Keratinocyte (primary cell): ENCODE data around the gene CD69. TPM values are rescaled to one million over a fixed set of nuclear protein-coding genes. Genes with fewer than 3 reads are reported as not detected.

ENCODE experiments used
- DNase-seq: peaks from one replicate; pipeline ENCODE4 v3.0.0-alpha.2; 2011; ENCODE audit warnings: low read depth, missing footprints, low spot score
- FAIRE-seq: peaks from 2 replicates; lab custom pipeline; 2011; peaks lifted over from hg19 to GRCh38; lab: Jason Lieb, UNC
- H2AFZ ChIP-seq: 2 replicates; pipeline ENCODE4 v1.6.0; 2012; ENCODE audit warnings: low read length, control low read depth, inconsistent platforms; ENCODE audit not compliant: control insufficient read depth
- H3K27ac ChIP-seq: 2 replicates; pipeline ENCODE4 v1.5.1; 2011; ENCODE audit warnings: low read length; ENCODE audit not compliant: control insufficient read depth, insufficient read depth
- H3K27me3 ChIP-seq: 3 replicates; pipeline ENCODE4 v1.6.0; 2011; ENCODE audit warnings: low read length; ENCODE audit not compliant: control insufficient read depth, insufficient read depth; ENCODE audit errors: extremely low read depth
- H3K36me3 ChIP-seq, 2 experiments: 2 replicates in 1 of 2; 3 replicates in 1 of 2; pipeline ENCODE4 v1.5.1; 2011; ENCODE audit warnings: low read length in 2 of 2, mild to moderate bottlenecking in 1 of 2; ENCODE audit not compliant: control insufficient read depth in 2 of 2, insufficient read depth in 2 of 2; ENCODE audit errors: extremely low read depth in 1 of 2
- H3K4me1 ChIP-seq: 3 replicates; pipeline ENCODE4 v1.5.1; 2011; ENCODE audit warnings: low read length; ENCODE audit not compliant: control insufficient read depth, insufficient read depth; ENCODE audit errors: extremely low read depth
- H3K4me2 ChIP-seq: 3 replicates; pipeline ENCODE4 v1.6.0; 2011; ENCODE audit warnings: low read depth, low read length; ENCODE audit not compliant: control insufficient read depth, insufficient read depth; ENCODE audit errors: extremely low read depth
- H3K4me3 ChIP-seq, 3 experiments: fragments of 200-600 bp in 1 of 3; sonication (generic) in 1 of 3; 2 replicates in 2 of 3; 3 replicates in 1 of 3; pipeline ENCODE4 v1.5.1; 2011 to 2016; ENCODE audit warnings: low read length in 3 of 3, mild to moderate bottlenecking in 3 of 3, control low read depth in 2 of 3, inconsistent platforms in 1 of 3, low read depth in 1 of 3, mixed read lengths in 1 of 3, mixed run types in 1 of 3, moderate library complexity in 1 of 3; ENCODE audit not compliant: control insufficient read depth in 2 of 3, insufficient read depth in 2 of 3; ENCODE audit errors: extremely low read depth in 1 of 3
- H3K79me2 ChIP-seq: 2 replicates; pipeline ENCODE4 v1.6.0; 2012; ENCODE audit warnings: low read length; ENCODE audit not compliant: control insufficient read depth, insufficient read depth
- H3K9ac ChIP-seq: 3 replicates; pipeline ENCODE4 v1.6.0; 2011; ENCODE audit warnings: low read length; ENCODE audit not compliant: control insufficient read depth, insufficient read depth; ENCODE audit errors: extremely low read depth
- H3K9me1 ChIP-seq: 3 replicates; pipeline ENCODE4 v1.6.0; 2011; ENCODE audit warnings: low read length; ENCODE audit not compliant: control insufficient read depth, insufficient read depth; ENCODE audit errors: extremely low read depth
- H3K9me3 ChIP-seq: 2 replicates; pipeline ENCODE4 v1.5.1; 2012; ENCODE audit warnings: low read depth, low read length; ENCODE audit not compliant: control insufficient read depth
- H4K20me1 ChIP-seq: 3 replicates; pipeline ENCODE4 v1.6.0; 2011; ENCODE audit warnings: low read length; ENCODE audit not compliant: control insufficient read depth, insufficient read depth; ENCODE audit errors: extremely low read depth
- EZH2 ChIP-seq: IDR thresholded peaks from one replicate; pipeline ENCODE4 v1.6.1; 2012; ENCODE audit warnings: inconsistent platforms, mild to moderate bottlenecking, low read length, moderate library complexity
- dilution Hi-C: fragments of 300-500 bp; cut with MboI; formaldehyde crosslinking; loops from one replicate; pipeline ENCODE4 v1.7.0; 2020; ENCODE audit warnings: low sequenced_read_pairs; ENCODE audit not compliant: extremely low pct_ligation_motif_present
- polyA plus RNA-seq, 5 experiments: library from polyadenylated mRNA; depleted of rRNA in 3 of 5; stranded (reverse) in 3 of 5; stranded (forward) in 1 of 5; unstranded in 1 of 5; fragments of >200 nt; gene quantifications; 1 replicate in 1 of 5; 2 replicates in 3 of 5; 3 replicates in 1 of 5; pipeline versions ENCODE4 v1.2.1 to v1.2.3, GENCODE V29; 2011 to 2012; ENCODE audit warnings: missing spikeins in 2 of 5, low read depth in 1 of 5, low replicate concordance in 1 of 5
- TF ChIP-seq, protein P1 (sequence below), 3 experiments: IDR thresholded peaks in 1 of 3; conservative IDR thresholded peaks in 1 of 3; optimal IDR thresholded peaks in 1 of 3; 2 replicates in 2 of 3; 3 replicates in 1 of 3; pipeline versions ENCODE3 to v1.5.1; 2011; ENCODE audit warnings: low read length in 3 of 3, mild to moderate bottlenecking in 3 of 3, moderate library complexity in 2 of 3, control low read depth in 1 of 3, inconsistent platforms in 1 of 3; ENCODE audit not compliant: insufficient read depth in 2 of 3; ENCODE audit errors: extremely low read depth in 1 of 3

Gene CD69
- polyA plus RNA-seq, 1 donor (not counting 4 experiments of a cell fraction or from before 2014, with no cell fraction given) = not detected

DNA sequence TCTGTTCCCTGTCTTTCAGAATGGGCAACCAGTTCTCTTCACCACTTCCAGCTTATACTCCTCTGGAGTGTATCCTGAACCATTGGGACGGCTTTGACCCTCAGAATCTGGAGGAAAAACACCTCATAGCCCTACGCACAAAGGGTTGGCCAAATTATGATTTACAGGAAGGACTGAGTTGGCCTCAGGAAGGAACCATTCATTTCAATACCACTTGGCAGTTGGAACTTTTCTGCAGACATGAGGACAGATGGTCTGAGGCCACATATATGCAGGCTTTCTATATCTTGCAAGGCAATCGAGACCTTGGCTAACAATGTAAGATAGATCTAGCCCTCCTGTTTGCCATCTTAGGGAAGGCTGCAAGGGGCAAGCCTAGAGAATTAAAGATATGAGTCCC lies 51.8 kb downstream of the CD69 start:
- no peaks in the 10 kb centered on the region for H3K79me2 ChIP-seq
- H3K27ac ChIP-seq = no peak overlapping the region
- no peaks in the 10 kb centered on the region for H3K9me3 ChIP-seq
- no peak for FAIRE-seq
- H2AFZ ChIP-seq = no peak overlapping the region
- no peaks in the 10 kb centered on the region for H3K4me1 ChIP-seq
- no peak for DNase-seq
- dilution Hi-C loops = loop anchor here (10.0 kb wide), 1 partner anchor 84 kb away; no protein-coding TSS in a partner anchor
- no peak overlapping the region for H3K4me3 ChIP-seq
- H3K9me1 ChIP-seq = no peaks in the 10 kb centered on the region
- TF ChIP-seq, protein P1, sequence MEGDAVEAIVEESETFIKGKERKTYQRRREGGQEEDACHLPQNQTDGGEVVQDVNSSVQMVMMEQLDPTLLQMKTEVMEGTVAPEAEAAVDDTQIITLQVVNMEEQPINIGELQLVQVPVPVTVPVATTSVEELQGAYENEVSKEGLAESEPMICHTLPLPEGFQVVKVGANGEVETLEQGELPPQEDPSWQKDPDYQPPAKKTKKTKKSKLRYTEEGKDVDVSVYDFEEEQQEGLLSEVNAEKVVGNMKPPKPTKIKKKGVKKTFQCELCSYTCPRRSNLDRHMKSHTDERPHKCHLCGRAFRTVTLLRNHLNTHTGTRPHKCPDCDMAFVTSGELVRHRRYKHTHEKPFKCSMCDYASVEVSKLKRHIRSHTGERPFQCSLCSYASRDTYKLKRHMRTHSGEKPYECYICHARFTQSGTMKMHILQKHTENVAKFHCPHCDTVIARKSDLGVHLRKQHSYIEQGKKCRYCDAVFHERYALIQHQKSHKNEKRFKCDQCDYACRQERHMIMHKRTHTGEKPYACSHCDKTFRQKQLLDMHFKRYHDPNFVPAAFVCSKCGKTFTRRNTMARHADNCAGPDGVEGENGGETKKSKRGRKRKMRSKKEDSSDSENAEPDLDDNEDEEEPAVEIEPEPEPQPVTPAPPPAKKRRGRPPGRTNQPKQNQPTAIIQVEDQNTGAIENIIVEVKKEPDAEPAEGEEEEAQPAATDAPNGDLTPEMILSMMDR (optimal IDR thresholded peaks at IDR 0.05 in 1 of 3, IDR thresholded peaks at IDR 0.05 in 1 of 3, conservative IDR thresholded peaks at IDR 0.05 in 1 of 3; ENCODE audit: extremely low read depth in 1 of 3, insufficient read depth in 2 of 3, low read length in 3 of 3) = no peak
- TF ChIP-seq EZH2 = no peak
- no peaks in the 10 kb centered on the region for H4K20me1 ChIP-seq
- no peak overlapping the region for H3K4me2 ChIP-seq
- H3K9ac ChIP-seq = no peak overlapping the region
- H3K27me3 ChIP-seq = no peaks in the 10 kb centered on the region
- no peaks in the 10 kb centered on the region for H3K36me3 ChIP-seq

DNA sequence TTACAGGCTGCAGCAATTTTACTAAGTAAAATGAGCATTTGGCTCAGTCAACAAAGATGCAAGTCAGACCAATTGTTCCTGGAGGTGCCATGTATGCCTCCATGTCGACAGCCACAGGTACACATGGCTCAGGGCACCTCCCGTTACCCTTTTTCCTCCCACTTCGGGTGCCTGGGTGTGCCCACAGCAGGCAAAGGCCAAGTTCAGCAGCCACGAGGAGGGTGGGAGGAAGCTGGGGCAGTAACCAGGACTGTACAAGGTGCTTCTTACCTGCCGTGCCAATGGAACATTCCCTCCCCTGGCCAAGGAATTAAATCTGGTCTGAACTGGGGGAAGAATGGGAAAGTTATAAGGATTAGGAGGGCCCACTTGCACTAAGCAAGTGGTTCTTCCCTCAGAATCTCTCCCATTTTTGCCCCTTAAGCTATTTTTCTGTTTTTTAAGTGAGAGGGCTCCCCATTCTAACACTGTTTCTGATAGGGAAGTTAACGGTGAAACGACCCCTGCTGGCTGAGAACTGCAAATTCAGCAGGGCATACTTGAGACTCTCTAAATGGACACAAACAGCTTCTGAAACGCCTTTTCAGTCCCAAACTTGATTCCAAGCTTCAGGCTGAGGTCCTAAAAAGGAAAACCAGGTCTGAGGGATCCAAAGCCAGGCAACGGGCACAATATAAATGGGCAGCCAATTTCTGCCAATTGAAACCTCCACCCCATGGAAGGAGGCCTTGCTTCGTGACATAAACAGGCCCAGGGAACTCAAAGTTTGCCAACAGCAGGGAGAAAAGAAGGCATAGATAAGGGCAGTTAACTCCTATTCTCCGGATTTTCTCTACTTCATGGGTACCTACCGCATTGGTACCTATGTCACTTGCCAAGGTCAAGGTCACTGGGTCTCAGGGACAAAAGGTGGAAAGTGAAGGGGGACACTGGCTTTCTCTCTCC lies 52.6 kb downstream of the CD69 start:
- Histone ChIP-seq H3K4me2 (no peak overlapping the region), H3K27ac (no peak overlapping the region), H3K9me1 (no peaks in the 10 kb centered on the region), H3K9ac (no peak overlapping the region), H2AFZ (peak overlapping the region; percentile 60), H3K36me3 (no peaks in the 10 kb centered on the region), H3K4me3 (no peak overlapping the region), H3K4me1 (no peaks in the 10 kb centered on the region), H4K20me1 (no peaks in the 10 kb centered on the region), H3K27me3 (no peaks in the 10 kb centered on the region), H3K79me2 (no peaks in the 10 kb centered on the region), H3K9me3 (no peaks in the 10 kb centered on the region)
- DNase-seq = no peak
- no peak for TF ChIP-seq EZH2
- TF ChIP-seq, protein P1 (optimal IDR thresholded peaks at IDR 0.05 in 1 of 3, IDR thresholded peaks at IDR 0.05 in 1 of 3, conservative IDR thresholded peaks at IDR 0.05 in 1 of 3; ENCODE audit: extremely low read depth in 1 of 3, insufficient read depth in 2 of 3, low read length in 3 of 3) = peak; percentile 73 to 85 (median 83)
- FAIRE-seq = peak; percentile 48
- dilution Hi-C loops = loop anchor here (10.0 kb wide), 1 partner anchor 83 kb away; no protein-coding TSS in a partner anchor
